ENCODE measurements around the gene SCN3B. TPM values are rescaled to one million over a fixed set of nuclear protein-coding genes. Genes with fewer than 3 reads are reported as not detected.
"Not testable (repeated sequence)": the region's sequence is repeated elsewhere in the genome, so short reads cannot be mapped to it uniquely, and the experiment has no call there.

The SCN3B gene, protein sequence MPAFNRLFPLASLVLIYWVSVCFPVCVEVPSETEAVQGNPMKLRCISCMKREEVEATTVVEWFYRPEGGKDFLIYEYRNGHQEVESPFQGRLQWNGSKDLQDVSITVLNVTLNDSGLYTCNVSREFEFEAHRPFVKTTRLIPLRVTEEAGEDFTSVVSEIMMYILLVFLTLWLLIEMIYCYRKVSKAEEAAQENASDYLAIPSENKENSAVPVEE
- total RNA-seq (2014; rRNA removed; shearing (Covaris generic)), result 0.05 and 0.10 TPM in 2 replicates

DNA sequence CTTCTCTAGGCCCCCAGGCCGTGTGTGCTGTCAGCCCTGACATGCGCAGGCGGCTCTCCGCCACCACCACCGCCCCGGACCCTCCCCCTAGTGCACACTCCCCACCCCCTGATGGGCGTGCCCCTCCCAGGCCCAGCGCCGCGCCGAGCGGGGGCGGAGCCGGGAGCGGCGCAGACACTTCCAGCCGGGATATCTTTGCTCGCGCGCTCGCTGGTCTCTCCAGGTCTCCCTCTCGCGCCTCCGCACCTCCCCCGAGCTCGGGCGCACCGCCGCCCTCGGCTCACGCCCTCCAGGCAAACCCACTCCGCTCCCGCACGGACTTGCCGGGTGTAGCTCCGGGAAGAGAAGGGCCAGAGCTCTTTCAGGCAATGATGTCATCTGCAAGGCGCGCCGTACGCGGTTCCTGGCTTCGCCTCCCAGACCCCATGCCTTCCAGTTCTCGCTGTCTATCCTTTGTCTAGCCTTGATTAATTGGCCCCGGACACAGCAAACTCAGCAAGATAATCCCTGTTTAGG is at the start of gene SCN3B:
TSS of gene SCN3B (minus strand) at position 59 of the 516 bp plus-strand sequence. CDS start 823 bp downstream, outside the sequence.
- peak; percentile 13 for DNase-seq (ENCODE audit: low spot score)

DNA sequence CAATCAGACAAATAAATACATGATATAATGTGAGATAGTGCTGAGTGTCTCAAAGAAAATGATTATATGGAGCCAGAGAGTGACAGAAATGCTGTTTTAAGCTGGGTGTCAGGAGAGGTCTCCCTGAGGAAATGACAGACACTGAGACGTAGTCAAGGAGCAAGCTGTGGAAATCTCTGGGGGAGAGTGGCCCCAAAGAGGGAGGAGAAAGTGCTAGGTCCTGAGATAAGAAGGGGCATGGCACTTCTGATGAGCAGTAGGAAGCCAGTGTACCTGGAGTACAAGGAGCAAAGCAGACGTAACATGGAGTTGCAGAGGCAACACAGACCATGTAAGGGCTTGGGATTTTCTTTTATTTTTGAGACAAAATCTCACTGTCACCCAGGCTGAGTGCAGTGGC is 48.3 kb upstream of the SCN3B start:
- DNase-seq (ENCODE audit: low spot score), result no peak

DNA sequence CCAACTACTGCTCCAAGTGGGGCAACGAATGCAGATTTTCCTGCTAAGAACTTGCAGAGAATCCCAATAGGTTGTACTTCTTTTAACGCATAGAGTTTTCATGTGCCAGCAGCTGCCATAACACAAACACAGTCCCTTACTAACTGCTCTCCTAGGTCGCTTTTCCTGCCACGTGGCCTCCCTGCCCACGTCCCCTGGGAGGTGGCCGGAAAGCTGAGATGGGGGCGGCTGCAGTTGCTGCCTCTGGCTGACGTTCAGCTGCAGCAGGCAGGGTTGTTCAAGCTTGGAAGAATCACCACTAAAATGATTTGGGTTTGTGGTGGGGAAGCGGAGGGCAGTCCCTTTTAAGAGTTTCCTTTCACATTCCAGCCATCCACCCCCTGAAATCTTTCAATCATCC is 47.7 kb upstream of the SCN3B start:
- no peak for DNase-seq (ENCODE audit: low spot score)

DNA sequence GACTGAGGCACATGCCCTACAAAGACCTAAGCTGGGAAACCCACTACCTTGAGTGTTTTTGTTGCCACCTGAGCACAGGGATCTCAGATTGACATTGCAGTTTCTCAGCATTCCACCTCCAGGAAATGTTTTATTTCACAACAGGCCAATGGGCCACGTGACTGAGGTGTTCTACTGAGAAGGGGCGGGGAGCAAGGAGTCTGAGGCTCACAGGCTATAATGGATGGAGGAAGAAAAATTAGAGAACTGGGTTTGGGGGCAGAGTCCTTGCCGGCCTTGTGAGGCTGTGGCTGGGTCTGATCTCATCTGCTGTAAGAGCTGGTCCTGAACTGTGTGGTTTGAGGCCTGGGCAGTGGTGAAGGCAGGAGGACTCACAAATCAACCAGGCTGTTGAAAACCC is 46.3 kb upstream of the SCN3B start:
- DNase-seq (ENCODE audit: low spot score), result no peak

DNA sequence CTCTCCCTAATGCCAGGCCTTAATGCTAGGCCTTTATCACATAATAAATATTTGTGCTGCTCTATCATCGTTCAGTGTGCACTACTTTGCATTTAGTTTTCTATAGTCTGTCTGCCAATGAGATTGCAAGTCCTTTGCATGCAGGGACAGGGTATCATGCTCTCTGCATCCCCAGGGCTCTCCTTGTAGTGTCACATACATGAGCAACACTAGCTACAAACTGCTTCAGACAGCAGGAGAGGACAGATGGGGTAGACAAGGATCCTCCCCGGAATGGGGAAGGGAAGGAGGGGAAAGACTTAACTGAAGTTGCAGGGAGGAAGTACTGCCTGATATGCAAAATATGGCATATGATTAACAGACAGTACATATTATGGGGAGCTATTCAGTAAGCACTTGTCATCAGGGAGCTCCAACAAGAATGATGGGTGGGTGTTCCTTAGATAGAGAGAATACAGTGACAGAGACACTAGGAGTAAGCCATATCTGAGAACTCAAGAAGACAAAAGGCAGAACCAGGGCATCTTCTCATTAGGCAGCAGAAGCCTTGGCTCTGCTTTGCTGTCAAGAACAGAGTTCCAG is 44.2 kb upstream of the SCN3B start:
- no peak for DNase-seq (ENCODE audit: low spot score)

DNA sequence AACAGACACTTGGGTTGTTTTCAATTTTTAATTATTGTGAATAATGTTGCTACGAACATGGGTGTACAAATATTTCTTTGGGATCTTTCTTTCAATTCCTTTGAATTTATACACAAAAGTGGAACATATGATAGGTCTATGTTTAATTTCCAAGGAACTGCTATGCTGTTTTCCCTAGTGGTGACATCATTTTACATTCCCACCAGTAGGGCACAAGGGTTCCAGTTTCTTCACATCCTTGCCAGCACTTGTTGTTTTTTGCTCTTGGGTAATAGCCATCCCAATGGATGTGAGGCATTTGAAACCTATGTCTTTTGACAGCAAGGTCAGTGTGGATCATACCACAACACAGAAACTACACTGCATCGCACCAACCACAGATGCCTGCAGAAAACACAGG is 41.8 kb upstream of the SCN3B start:
- DNase-seq (ENCODE audit: low spot score), result no peak

DNA sequence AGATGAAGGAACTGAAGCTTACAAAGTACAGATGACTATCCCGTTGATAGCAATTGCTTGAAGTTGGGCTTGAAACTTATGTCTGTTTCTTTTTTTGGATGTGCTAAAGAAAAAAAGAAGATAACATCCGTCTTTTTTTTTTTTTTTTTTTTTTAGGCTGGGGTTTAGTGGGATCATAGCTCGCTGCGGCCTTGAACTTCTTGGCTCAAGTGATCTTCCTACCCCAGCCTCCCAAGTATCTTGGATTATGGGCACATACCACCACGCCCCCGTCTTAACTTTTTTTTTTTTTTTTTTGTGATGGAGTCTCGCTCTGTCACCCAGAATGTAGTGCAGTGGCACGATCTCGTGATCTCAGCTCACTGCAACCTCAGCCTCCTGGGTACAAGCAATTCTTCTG is 40.8 kb upstream of the SCN3B start:
- DNase-seq (ENCODE audit: low spot score), result no peak

DNA sequence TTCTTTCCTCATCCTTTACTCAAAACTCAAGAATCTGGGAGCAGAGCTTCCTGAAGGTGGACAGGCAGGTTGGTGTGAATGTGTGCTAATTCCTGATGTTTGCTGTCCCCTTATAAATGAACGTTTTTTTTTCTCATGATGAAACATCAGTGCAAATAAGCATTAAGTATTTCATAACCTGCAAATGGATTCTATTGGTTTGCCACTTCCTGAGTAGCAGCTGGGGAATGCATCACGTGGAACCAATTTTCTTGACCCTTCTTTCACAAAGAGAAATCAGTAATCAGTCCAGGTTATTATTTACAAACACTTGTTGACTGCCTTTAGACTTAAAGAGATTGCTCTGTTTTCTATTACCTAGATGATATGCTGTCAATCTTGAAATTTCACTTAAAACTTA is 40.1 kb upstream of the SCN3B start:
- DNase-seq (ENCODE audit: low spot score), result no peak

DNA sequence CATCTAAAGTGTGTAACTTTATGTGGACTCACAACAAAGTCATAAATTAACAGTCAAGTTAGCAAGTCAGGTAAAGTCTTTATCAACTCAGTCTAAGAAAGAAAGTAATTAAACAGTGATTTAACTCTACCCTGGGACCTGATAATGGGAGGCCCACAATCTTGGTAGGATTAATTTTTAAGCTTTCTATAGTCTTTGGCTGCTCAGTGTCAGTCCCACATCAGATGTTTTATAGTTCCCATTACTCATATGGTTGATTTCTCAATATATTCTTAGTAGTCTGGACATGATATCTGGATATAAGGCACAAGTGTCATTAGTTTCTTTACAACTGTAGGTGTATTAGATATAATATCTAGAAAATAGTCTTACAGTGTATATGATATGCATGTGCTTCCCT is 38.5 kb upstream of the SCN3B start:
- DNase-seq (ENCODE audit: low spot score), result no peak

DNA sequence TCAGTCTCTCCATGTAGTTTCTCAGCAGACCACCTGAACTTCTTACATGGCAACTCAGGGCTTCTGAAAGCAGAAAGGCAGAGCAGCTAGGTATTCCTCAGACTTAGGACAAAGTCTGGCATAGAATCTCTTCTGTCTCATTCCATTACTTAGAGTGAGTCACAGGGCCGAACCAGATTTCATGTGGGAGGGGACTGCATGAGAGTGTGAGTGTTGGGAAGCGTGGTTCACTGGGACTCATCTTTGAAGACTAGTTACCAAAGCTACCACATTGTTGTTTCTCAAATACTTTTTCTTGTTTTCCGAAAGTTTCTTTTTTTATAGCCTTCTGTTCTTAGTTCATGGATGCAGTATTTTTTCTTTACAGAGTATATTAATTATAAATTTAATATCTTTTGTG is 36.1 kb upstream of the SCN3B start:
- peak; percentile 8 for DNase-seq (ENCODE audit: low spot score)

DNA sequence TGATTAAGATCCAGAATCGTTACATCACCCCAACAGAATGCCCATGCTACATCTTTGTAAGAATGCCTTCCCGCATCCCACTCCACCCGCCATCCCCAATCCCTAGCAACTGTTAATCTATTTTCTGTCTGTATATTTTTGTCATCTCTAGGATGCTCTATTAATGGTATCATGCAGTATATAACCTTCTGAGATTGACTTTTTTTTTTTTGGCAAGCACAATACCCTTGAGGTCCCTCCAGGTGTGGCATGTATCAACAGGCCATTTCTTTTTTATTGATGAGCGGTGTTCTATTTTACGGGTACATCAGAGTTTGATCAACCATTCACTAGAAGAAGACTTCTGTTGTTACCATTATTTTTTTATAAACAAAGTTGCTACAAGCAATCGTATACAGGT is 30.2 kb upstream of the SCN3B start:
- no peak for DNase-seq (ENCODE audit: low spot score)

DNA sequence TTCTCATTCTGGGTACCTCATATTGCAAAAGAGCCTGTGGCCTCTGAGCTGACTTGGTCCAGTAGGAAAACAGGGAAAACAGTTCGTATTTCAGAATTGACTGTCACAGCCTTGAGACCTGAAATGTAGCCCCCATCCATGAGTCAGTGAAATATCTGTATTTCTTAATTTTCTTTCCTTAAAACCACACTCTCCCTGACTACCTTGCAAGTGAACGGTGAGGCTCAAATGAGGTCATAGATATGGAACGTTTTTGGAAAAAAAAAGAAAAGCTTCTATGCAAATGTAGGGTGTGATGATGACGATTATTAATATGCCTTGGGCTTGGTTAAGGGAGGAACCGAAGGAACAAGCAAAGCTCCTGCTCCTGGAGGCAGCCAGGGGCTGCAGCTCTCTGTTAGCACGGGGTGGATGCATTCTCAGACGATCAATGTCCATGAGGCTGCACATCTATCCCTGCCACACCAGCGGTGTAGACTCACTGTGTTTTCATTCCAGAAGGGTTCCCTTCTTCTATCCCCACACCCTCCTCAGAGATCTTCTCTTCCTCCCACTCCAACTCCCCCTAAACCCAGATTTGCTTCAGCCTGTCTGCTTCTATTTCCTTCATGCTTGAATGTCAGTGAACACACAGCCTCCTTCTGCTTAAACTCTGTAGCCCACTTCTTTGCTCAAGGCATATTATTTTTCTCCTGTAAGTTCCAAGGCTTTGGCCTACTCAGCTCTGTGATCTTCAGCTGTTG is 29.2 kb upstream of the SCN3B start:
- DNase-seq (ENCODE audit: low spot score), result no peak

DNA sequence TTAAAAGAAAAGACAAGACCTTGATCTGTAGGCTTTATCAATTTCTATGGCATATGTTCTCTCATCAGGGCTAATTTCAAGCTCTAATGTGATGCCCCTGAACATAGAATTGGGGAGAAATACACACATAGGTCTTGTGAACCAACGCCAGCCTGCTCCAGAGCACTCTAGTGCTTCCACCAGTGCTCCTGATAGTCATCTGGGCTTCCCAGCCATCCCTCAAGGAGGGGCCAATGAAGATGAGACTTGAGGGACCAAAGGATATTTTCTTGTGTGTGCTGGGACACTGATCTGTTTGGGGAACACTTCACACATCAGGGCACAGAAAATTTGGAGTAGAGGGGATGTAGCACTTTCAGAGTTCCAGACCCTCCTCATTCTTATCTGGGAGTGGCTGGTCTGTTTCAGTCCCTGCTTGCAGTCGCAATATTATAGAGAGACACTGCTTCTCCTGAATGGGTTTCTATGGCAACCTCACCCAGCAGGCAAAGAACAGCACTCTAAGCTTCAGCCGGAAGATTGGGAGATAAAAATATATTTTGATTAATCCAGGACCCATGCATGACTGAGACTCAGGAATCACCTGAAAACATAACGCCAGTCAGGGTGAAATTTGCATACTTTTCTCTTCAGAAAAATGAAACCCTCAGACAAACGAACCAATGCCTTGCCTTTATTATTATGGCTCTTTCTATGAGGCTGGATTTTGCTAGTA is 28.4 kb upstream of the SCN3B start:
- no peak for DNase-seq (ENCODE audit: low spot score)

DNA sequence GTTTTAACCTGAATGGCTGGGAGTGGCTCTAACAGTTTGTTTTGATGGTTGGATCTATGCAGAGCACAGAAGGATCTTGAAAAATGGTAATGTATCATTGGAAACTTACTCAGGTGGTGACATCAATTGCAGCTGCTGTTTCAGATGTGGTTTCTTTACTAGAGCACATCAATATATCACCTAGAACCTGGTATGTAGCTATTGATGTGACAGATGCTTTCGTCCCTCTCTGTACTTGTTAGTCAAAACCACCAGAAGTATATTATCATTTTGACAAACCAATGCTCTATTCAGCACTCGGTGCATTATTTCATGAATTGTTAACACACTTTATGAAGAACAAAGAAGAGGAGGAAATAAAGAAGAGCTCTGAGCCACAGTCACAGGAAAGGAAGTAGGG is 26.6 kb upstream of the SCN3B start:
- no peak for DNase-seq (ENCODE audit: low spot score)

DNA sequence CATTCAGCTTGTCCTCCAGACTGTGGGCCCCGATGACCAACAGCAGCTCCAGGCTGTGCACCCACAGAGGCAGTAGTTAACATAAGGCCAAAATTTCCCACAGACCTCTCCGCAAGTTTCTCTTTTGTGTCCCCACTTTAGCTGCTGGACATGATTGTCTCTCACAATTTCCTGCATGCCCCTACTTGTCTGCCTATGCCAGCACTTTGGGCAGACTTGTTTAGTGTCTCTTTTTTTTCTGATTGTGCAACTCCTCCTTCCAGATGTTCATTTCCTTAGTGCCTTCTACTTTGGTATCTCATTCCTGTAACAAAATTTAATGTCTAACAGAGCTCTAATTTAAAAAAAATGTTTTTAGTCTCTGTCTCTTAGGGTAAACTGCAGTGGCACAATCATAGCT is 23.8 kb upstream of the SCN3B start:
- no peak for DNase-seq (ENCODE audit: low spot score)

DNA sequence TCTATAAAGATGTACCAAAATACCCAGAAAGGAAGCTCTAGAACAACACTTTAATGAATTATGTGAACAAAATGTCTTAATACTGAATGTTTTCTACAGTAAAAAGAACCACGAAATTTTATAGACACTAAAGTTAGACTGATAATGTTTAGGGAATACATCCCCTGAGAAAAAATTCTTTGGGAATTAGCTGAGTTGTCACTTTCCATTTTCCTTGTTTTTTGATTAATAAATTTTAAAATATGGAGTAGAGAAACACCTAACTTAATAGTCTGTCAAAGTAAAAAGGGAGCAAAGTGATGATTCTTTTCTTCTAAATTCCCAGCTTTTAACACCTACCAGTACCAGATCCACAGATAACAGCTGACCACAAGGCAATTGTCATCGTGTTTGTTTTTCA is 23.1 kb upstream of the SCN3B start:
- DNase-seq (ENCODE audit: low spot score), result no peak

DNA sequence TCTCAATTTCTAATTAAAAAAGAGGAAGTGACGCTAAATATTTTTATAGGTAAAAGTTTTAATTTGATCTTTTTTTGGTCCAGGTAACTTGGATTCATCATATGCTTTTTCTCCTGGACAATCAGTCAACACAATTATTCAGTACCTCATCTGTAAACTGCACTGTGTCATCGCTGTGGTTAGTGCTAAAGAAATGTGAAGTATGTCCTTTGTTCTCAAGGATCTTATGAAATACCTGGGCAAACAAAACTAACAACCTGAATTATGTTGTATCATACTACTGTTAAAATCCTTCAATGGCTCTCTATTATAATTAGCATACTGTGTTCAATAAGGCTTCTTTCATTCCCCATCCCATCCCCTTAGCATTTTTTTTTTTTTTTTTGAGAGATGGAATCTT is 19.9 kb upstream of the SCN3B start:
- no peak for DNase-seq (ENCODE audit: low spot score)

DNA sequence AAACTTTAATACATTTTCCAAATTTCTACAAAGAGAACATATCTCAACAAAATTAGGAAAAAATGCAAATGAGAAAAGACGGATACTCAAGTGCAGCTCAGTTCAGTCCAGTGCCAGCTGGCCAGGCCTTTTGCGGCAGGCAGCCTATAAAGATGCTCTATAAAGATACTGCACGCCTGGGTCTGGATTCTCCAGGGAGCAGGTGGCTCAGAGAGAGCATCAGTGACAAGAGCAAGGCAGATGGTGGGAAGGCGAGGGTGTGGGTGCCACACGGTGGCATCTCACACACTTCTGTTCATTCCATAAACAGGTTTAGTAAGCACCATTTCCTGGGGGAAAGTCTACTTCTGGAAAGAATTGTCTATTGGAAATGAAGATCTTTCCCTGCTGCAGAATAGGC is 18.1 kb upstream of the SCN3B start:
- no peak for DNase-seq (ENCODE audit: low spot score)

DNA sequence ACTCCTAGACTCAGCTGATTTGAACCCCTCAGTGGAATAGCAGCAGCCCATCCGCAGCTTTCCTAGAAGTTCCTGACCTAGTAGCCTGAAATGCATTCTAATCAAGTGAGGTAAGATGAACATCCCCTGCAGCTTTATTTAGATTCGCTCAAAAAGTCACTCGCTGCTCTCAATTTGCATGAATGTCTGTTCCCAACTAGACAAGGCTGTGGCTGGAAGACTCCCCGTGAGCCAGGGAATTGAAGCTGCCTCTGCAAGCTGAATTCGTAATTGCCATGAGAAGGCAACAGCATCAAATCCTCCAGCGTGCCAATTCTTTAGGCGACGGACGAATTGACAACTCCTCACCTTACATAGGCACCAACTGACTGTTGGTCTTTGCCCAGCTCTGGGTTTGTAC is 17.1 kb upstream of the SCN3B start:
- DNase-seq (ENCODE audit: low spot score), result no peak

DNA sequence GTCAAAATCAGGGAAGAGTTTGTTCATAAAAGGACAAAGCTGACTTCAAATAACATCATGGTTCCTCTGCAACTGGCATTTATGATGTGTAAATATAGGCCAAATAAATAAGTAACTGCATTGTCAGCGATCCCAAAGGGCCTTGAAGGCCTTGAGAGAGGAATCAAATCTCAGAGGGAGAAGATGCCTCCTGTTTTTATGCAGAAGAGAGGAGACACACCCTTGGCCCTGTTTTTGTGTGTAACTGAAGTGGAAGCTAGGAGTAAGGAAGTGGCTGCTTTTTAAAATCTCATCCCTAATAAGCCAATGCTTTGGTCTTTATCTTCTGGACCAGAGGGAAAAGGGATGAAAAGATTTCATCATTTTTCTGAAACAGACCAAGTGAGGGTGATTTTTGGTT is 15.7 kb upstream of the SCN3B start:
- DNase-seq (ENCODE audit: low spot score), result no peak

DNA sequence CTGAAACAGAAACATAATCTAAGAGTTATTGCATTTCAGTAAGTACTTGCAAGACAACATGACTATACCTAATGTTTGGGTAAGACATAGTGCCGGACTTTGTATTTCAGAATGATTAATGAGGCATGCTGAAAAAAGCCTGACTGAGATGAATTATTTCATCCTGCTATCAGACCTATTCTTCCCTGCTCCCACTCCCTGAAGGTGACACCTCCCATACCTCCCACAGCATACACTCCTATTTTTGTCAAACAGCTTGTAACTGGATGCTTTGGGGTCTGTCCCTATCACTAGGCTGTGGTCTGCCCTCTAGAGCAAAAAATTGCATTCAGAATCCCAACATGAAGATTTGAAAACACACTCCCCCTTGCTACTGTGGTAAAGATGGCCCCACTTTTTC is 10.9 kb upstream of the SCN3B start:
- DNase-seq (ENCODE audit: low spot score), result no peak

DNA sequence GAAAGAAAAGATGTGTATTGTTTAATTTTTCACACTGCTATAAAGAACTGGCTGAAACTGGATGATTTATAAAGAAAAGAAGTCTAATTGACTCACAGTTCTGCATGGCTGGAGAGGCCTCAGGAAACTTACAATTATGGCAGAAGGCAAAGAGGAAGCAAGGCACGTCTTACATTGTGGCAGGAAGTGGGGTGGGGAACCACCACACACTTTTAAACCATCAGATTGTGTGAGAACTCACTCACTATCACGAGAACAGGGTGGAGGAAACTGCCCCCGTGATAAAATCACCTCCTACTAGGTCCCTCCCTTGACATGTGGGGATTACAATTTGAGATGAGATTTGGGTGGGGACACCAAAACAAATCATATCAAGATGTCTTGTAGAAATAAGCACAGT is 5.5 kb upstream of the SCN3B start:
- DNase-seq (ENCODE audit: low spot score), result not testable (repeated sequence)

DNA sequence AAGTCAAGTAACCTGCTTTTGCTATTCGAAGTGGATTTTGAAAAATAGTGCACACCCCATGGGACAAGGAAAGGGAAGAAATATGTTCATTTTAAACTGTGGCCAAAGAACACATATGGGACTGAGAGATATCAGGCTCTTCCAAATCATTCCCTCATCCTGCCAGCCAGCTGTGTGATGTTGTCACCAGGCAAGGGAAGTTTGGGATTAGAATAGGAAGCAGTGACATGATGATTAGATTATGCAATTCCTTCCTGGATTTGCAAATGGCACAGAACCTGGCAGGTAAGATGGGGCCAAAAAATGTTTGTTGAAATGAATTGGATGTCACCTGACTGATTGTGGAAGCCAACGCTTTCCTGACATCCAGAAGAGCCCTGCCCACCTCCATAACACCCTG is 4.9 kb upstream of the SCN3B start:
- DNase-seq (ENCODE audit: low spot score), result no peak

Measured in A172 (cell line).